Stomach (tissue), 4 donors: ENCODE measurements around the gene DNASE1L2.

Experiments used
- EP300 ChIP-seq: sonication (generic); formaldehyde crosslinking; IDR thresholded peaks from one replicate; pipeline ENCODE4 v1.6.1; 2017; ENCODE audit warnings: antibody characterized with exemption
- POLR2A ChIP-seq, 4 donors: fragments of 450-650 bp; IDR thresholded peaks; one replicate each; pipeline ENCODE4 v1.6.1; 2016; ENCODE audit warnings: antibody characterized with exemption in 4 of 4, control low read depth in 2 of 4, mild to moderate bottlenecking in 1 of 4, moderate library complexity in 1 of 4
- TF ChIP-seq, protein P1 (sequence below), 7 experiments: fragments of 450-650 bp in 4 of 7; fragments of 200-600 bp in 3 of 7; sonication (generic) in 3 of 7; IDR thresholded peaks; one replicate each; pipeline ENCODE4 v1.5.1; 2016 to 2019; ENCODE audit warnings: antibody characterized with exemption in 7 of 7, control low read depth in 2 of 7, mild to moderate bottlenecking in 1 of 7

DNA sequence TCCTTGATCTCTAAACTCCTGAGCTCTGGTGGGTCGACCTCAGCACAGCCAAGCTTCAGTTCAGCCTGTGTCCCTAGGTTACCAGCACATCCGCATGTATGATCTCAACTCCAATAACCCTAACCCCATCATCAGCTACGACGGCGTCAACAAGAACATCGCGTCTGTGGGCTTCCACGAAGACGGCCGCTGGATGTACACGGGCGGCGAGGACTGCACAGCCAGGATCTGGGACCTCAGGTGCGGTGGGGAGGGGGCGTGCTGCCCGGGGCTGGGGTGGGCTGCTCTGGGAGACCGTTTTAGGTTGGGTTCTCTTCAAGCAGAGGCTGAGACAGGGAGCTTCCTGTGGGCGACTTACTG, 29.8 kb upstream of the DNASE1L2 start:
- TF ChIP-seq, protein P1, sequence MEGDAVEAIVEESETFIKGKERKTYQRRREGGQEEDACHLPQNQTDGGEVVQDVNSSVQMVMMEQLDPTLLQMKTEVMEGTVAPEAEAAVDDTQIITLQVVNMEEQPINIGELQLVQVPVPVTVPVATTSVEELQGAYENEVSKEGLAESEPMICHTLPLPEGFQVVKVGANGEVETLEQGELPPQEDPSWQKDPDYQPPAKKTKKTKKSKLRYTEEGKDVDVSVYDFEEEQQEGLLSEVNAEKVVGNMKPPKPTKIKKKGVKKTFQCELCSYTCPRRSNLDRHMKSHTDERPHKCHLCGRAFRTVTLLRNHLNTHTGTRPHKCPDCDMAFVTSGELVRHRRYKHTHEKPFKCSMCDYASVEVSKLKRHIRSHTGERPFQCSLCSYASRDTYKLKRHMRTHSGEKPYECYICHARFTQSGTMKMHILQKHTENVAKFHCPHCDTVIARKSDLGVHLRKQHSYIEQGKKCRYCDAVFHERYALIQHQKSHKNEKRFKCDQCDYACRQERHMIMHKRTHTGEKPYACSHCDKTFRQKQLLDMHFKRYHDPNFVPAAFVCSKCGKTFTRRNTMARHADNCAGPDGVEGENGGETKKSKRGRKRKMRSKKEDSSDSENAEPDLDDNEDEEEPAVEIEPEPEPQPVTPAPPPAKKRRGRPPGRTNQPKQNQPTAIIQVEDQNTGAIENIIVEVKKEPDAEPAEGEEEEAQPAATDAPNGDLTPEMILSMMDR (IDR thresholded peaks at IDR 0.05): no peak
- TF ChIP-seq POLR2A (IDR thresholded peaks at IDR 0.05) (no peak), EP300 (no peak)
